ENCODE measurements around the gene LGALS7B. TPM values are rescaled to one million over a fixed set of nuclear protein-coding genes. Genes with fewer than 3 reads are reported as not detected.

The LGALS7B gene
- total RNA-seq, 1 donor from 2014 or later, result not detected

DNA sequence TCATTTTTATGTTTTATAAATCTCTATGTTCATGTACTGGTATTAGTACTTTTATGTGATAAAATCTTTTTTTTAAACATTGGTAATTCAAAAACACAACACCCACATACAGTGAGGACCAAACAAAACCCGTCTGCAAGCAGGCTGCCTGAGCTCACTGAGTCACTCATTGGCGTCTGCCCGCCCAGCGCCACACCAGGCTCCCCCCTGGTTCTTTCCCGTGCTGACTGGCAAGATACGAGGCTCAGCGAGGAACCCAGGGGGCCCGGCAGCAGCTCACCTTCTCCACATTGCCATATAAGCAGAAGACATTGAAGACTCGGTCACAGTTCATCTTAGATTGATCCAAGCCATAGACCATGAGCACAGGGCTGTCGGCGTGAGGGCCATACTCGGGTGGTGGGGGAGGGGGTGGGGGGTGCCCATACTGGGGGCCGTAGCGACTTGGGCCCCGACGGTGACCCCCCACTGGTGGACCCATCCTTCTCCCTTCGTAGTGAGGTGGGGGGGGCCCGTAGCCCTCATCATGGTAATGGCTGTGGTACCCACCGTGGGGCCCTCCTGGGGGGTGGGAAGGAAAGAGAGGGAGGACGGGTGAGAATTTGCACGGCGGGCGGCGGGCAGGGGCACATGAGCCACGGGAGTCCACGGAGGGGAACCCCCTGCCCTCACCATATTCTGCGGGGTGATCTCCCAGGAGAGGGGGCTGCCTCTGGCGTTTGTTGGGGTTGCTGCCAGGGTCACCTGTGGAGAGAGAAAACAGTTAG lies 51.0 kb downstream of the LGALS7B start:
- DNase-seq (ENCODE audit: extremely low read depth, low read depth, low spot score), result no peak

DNA sequence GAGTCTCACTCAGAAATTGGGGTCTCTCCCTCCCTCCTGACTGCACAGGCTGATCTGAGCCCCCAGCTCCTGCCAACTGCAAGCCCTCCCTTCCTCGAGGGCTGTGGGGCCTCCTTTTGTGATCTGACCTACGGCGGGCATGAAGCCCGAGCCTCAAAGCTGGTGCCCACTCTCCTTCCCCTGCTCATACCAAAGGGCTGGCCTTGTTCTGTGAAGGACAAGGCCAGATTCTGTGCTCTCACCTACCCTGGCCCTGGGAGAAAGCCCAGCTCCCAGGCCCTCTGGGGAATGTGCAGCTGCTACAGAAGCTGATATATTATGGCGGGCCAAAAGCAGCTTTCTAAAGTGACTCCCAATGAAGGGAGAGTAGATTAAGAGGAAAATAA lies 51.6 kb downstream of the LGALS7B start:
- DNase-seq (ENCODE audit: extremely low read depth, low read depth, low spot score), result no peak

Other genes with a start within 250 kb of the LGALS7B start
- gene MAP4K1, start 171.2 kb upstream of the LGALS7B start, total RNA-seq, result 0.39 TPM in 1 of 2 replicates, not detected in the other
- 392 and 501 TPM in 2 replicates for gene EIF3K, start 170.0 kb upstream of the LGALS7B start, total RNA-seq
- 697 and 882 TPM in 2 replicates for gene ACTN4, start 141.6 kb upstream of the LGALS7B start, total RNA-seq
- 0.34 and 0.93 TPM in 2 replicates for gene CAPN12, start 44.7 kb upstream of the LGALS7B start, total RNA-seq
- not detected in 2 replicates for gene LGALS7, start 15.7 kb upstream of the LGALS7B start, total RNA-seq
- 0.47 TPM in 1 of 2 replicates, not detected in the other for gene LGALS4, start 23.7 kb downstream of the LGALS7B start, total RNA-seq
- gene ECH1, start 42.6 kb downstream of the LGALS7B start, total RNA-seq, result 48.6 and 52.1 TPM in 2 replicates
- gene HNRNPL, start 60.8 kb downstream of the LGALS7B start, total RNA-seq, result 218 and 237 TPM in 2 replicates
- gene RINL, start 89.1 kb downstream of the LGALS7B start, total RNA-seq, result 3.3 and 5.8 TPM in 2 replicates
- gene SIRT2, start 110.4 kb downstream of the LGALS7B start, total RNA-seq, result 96.2 and 101 TPM in 2 replicates
- gene NFKBIB, start 110.8 kb downstream of the LGALS7B start, total RNA-seq, result 19.5 and 36.9 TPM in 2 replicates
- not detected in 2 replicates for gene CCER2, start 123.0 kb downstream of the LGALS7B start, total RNA-seq
- gene SARS2, start 141.6 kb downstream of the LGALS7B start, total RNA-seq, result 21.8 and 26.6 TPM in 2 replicates
- gene MRPS12, start 141.7 kb downstream of the LGALS7B start, total RNA-seq, result 36.3 and 43.4 TPM in 2 replicates
- gene FBXO17, start 186.5 kb downstream of the LGALS7B start, total RNA-seq, result 12.2 and 23.1 TPM in 2 replicates
- 6.0 and 15.0 TPM in 2 replicates for gene FBXO27, start 243.3 kb downstream of the LGALS7B start, total RNA-seq

Measured in glomerular endothelial cell (primary cell).